Fibroblast of skin of left quadriceps (primary cell): ENCODE data around the gene CCM2L.
A peak's percentile ranks its signal among the peaks of the same experiment; 100 is the strongest.

Experiments
- DNase-seq, 2 experiments: peaks; one replicate each; pipeline ENCODE4 v3.0.0-alpha.2; 2013; ENCODE audit warnings: low read depth in 2 of 2

The CCM2L gene

DNA sequence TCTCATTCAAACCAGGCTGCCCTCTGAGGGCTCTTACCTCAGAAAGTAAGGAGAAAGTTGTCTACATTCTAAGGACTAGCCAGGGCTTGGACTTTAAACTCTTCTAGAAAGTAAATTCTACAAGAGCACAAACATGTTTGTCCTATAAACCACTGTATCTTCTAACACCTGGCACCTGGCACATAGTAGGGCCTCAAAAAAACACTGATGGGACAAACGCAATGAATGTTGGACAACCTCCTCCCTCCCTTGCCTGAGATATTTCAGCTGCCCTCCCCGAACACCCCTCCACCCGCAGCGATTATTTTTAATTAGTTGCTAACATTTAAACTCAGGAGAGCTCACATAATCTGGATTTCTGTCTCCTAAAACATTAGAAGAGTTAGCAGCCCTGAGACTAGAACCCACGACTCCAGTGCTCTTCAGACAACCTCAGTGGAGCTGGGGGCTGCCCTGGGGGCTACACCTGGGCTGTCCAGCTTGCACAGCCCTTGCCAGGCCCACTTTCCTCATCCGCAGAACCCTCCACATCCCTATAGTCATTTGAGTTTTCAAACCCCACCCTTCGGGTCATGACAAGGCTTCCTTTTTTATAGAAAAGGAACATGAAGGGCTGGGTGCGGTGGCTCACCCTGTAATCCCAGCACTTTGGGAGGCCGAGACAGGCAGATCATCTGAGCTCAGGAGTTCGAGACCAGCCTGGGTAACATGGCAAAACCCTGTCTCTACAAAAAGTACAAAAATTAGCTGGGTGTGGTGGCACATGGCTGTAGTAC, 46.7 kb downstream of the CCM2L start:
- DNase-seq = no peak

DNA sequence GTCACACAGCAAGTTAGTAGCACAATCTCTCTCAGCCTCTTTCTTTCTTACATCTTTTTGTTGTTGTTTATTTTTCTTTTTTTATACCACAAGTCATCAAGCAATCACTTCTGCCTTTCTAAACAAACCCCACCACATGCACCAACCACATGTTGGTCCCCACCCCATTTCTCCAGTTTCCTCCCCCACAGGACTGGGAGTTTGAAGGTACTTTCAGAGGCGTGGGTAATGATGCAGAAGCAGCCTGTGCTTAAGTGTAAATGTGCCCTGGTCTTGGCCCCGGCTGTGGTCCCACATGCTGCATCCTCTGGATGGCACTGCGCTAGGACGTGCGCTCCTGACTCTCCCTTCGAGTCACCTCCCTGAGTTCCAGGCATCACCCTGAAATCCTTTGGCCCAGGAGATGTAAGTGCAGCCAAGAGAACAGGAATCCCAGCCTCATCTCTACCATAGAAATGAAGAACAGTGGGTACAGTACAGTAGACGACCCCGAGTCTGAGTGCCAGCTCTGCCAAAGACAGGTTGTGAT, 47.5 kb downstream of the CCM2L start:
- DNase-seq = no peak

DNA sequence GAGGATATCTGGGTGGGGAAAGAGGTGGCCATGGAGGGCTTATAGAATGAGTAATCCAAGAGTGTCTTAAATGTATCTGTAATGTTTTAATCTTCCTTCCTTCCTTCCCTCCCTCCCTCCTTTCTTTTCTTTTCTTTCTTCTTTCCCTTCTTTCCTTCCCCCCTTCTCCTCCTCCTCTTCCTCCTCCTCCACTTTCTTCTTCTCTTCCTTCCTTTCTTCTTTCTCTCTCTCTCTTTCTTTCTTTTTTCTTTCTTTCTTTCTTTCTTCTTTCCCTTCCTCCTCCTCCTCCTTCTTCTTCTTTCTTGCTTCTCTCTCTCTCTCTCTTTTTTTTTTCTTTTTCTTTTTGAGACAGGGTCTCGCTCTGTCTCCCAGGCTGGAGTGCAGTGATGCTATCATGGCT, 49.0 kb downstream of the CCM2L start:
- DNase-seq = no peak

DNA sequence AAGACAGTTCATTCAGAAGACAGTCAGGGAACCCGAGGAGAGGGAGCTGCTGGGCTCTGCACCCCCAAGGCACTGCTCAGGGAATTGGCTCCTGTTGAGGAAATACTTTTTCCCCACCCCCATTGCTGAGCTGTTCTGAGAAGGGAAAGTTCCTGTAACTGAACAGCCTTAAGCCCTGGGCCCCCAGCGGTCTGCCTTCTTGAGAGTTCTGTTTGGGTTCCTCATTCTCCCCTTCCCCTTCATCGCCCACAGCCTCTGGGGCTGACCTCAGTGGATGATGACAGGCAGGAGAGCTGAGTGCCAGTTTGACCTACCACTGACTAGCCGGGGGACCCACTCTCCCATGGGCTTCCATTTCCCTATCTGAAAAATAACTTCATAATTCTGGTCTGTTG, 52.5 kb downstream of the CCM2L start:
- no peak for DNase-seq

DNA sequence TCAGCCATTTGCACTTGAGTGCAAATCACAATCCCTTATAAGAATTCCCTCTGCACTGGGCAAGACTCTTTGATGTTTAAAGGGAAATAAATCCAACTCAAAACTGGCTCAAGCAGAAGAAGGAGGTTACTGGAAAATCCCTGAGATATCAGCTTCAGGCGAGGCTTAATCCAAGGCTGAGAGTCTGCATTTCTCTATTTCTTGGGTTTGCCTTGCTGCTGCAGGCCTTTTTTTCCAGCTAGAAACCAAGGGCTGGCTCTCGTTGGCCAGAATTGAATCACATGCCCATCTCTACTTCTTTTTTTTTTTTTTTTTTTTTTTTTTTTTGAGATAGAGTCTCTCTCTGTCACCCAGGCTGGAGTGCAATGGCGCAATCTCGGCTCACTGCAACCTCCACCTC, 53.5 kb downstream of the CCM2L start:
- DNase-seq = no peak

DNA sequence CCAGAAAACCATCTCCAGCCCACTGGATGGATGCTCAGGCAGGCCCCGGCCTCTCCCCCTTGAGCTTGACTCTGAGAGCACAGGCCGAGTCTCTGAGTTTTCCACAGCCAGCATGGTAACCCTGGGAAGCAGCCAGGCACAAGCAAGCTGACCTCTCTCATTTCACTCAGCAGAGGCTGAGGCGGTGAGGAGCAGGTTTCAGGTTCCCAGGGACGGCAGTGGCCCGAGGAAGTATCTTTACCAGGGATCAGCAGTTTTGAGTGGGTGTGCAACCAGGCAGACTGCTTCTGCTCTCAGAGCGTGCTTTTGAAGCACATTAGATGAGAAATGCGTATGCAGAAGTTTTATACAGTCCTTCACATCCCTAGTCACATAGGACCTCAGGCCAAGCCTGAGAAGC, 54.4 kb downstream of the CCM2L start:
- DNase-seq = no peak

DNA sequence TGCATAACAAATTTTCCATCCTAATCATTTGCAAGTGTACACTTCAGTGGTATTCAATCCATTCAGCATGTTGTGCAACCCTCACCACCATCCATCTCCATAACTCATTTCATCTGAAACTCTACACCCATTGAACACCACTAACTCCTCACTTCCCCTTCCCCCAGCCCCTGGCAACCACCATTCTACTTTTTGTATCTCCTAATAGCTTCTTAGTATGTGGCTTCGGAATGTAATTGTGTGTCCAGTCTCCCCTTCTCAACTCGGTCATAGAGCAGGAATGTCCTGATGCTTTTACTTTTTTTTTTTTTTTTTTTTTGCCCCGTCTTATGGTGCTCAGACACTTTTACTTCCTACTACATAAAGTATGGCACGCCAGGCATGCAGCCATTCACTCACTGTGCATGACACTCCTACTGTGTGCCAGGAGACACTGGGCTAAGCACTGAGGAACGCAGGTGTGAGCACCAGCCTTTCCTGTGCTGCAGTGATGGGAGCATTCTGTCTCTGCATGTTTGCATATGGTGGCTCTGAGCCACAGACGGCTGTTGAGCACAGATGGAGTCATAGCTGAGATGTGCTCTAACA, 57.1 kb downstream of the CCM2L start:
- peak; percentile 95 to 96 for DNase-seq

DNA sequence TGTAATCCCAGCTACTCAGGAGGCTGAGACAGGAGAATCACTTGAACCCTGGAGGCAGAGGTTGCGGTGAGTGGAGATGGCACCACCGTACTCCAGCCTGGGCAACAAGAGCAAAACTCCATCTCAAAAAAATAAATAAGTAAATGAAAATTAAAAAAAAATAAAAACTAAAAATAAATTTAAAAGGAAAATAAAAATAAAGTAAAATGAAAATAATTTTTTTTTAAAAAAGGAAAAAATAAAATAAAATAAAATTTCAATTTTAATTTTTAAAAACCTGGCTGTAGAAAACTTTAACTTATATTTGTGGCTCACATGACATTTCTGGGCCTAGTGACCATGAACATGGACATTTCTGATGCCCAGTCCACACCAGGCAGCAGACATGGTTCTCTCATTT, 57.9 kb downstream of the CCM2L start:
- no peak for DNase-seq

DNA sequence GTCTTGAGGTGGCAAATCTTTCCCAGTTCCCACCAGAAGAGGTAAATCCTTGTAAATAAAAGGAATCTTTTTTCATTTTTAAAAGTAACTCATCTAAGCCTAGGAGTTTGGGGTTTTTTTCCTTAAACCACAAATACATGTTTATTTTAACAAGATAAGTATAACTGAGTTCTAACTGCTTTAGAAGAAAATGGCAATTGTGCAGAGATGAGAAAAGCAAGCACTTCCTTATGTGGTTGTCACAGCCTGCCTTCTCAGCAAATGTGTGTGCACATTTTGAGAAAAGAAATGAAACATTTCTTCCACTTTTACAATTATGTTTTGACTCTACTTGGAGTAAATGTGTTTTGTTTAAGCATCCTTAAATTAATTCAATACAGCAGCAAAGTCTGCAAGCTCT, 59.5 kb downstream of the CCM2L start:
- no peak for DNase-seq

DNA sequence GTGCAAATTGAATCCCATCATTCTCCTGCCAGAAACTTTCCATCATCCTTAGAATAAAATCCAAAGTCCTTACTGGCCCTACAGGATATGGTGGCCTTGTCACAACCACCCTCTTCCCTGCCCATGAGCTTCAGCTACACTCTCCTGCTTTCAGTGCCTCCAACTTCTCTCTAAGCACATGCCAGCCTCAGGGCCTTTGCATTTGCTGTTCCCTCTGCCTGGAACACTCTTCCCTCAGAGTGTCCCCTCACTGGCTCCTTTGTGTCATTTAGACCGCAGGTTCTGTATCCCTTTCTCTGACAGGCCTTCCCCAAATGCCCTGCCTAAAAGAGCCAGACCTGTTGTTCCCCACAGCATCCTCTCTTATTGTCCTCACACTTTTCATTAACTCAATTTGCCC, 60.0 kb downstream of the CCM2L start:
- DNase-seq = no peak

DNA sequence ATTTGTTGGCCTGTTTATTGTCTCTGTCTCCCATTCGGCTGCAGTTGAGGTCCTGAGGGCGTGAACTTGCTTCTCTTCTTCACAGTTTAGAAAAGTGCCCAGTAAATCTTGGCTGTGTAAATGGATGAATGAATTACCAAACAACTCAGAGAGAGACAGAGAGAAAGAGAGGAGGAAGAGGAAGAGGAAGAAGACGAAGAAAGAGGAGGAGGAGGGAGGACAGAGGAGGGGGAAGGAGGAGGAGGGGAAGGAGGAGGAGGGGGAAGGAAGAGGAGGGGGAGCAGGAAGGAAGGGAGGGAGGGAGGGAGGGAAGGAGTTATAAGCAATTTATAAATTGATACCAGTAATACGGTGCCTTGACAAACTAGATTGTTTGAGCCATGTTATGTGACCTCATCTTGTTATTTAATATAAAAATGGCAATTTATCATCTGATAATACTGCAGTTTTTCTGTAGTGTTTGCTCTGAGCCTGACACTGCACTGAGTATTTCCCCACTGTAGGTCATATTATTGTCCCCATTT, 60.5 kb downstream of the CCM2L start:
- DNase-seq = no peak

DNA sequence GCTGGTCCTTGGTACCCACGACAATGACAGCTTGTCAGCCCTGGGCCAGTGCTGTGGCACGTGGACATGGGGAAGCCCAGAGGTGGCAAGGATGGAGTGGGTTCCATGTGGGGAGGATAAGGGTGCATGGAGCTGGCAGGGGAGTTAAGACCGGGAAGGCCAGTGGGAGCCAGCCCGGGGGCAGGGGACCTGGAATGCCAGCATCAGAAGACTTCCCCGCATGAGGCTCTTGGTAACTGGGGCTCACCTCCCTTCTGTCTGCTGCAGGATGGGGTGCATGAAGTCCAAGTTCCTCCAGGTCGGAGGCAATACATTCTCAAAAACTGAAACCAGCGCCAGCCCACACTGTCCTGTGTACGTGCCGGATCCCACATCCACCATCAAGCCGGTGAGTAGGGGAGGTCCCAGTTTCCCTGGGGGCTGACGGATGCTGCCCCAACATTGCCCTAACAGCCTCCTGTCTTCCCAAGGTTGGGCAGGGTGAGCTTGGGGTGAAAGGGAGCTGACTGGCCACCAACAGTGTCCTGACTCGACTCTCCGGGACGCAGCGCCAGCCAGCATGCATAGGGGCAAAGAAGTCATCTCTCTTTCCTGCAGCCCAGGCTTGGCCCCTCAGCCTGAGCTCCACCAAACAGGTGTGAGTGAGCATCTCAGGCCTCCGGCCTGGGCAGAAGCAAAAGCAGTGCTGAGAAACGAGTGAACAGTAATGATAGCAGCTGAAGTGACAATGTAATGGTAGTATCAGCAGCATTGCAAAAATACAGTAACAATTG, 61.3 kb downstream of the CCM2L start:
- no peak for DNase-seq

DNA sequence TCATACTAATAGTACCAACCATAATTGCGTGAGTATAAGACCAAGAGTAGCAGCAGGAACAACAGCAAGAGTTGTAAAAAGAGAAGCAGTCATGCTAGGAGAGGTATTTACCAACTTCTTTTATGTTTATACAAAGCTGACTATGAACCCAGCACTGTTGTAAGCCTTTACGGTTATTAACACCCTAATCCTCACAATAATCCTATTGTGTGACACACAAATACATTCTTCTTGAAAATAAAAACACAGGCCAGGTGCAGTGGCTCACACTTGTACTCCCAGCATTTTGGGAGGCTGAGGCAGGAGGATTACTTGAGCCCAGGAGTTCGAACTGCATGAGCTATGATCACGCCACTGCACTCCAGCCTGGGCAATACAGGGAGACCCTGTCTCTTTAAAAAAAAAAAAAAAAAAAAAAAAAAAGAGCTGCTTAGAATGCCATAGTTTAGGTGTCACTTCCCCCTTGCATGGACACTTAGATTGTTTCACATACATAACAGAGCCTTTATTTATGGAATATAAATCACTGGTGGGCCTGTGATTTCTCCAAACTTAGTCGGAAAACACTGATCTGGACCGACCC, 62.0 kb downstream of the CCM2L start:
- DNase-seq = no peak

DNA sequence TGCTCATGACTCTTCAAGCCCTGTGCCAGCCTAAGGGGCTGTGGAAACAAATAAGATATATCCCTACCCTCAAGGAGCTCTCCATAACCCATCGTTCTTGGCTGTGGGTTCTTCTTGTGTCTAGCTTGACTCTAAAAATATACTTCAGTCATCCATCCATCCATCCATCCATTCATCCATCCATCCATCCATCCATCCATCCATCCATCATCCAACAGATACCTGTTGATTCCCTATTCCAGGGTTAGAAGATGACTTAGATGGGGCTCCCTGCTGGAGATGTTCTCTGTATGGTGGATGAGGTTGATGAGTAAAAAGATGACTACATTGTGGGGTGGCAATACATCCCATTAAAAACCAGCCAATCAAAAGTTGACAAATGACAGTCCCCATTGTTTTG, 65.3 kb downstream of the CCM2L start:
- DNase-seq = no peak

DNA sequence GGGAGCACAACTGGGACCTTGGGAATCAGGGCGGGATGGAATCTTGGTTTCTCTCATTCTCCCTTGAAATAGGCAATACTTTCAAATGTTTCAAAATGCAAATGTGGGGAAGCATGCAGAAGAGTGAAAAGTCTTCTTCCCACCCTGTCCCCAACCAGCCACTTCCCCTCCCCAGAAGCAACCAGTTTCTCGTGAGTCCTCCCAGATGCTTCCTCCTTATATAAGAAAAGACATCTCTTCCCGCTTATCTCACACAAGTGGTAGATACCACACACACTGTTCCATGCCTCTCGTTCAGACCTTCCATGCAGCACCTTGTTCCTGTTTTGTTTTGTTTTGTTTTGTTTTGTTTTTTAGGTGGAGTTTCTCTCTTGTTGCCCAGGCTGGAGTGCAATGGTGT, 67.0 kb downstream of the CCM2L start:
- DNase-seq = no peak

DNA sequence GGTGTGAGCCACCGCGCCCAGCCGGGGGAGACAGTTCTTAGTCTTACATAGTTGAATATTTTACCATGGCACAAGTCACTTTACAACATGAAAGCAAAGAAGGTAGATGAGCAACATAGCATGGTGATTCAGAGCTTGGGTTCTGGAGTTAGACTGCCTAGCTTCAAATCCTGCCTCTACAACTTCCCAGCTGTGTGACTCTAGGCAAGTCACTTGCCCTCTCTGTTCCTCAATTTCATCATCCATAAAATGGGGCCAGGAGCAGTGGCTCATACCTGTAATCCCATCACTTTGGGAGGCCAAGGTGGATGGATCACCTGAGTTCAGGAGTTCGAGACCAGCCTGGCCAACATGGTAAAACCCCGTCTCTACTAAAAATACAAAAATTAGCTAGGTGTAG, 68.1 kb downstream of the CCM2L start:
- DNase-seq = no peak

DNA sequence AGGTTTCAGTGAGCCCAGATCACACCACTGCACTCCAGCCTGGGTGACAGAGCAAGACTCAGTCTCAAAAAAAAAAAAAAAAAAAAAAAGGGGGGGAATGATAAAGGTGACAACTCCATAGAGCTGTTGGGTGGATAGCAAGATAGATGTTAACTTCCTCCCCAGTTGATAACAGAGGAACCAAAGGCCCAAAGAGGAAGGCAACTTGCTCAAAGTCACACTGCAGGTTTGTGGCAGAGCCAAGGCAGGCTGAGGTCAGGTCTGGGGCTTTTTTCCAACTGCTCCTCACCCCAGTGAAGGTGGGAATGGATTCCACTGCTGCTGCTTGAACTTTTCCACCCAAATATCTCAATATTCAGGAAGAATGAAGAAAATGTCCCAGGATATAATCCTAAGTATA, 68.6 kb downstream of the CCM2L start:
- DNase-seq = no peak

DNA sequence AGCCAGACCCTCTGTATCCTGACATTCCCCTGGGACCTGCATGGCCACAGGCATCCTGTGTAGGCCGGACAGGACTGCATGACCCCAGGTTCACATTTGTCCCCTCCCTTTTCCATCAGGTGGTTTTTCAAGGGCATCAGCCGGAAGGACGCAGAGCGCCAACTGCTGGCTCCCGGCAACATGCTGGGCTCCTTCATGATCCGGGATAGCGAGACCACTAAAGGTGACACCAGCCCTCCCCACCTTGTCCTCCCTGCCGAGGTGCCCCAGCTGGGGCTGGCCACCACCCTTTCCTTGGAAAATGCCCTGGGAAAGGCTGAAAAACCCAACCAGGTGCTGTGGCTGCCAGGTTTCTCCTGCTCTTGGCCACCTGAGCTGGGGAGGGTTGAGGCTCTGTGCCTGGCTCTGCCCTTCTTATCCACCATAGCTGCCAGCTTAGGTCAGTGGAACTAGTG, 69.4 kb downstream of the CCM2L start:
- DNase-seq = no peak

DNA sequence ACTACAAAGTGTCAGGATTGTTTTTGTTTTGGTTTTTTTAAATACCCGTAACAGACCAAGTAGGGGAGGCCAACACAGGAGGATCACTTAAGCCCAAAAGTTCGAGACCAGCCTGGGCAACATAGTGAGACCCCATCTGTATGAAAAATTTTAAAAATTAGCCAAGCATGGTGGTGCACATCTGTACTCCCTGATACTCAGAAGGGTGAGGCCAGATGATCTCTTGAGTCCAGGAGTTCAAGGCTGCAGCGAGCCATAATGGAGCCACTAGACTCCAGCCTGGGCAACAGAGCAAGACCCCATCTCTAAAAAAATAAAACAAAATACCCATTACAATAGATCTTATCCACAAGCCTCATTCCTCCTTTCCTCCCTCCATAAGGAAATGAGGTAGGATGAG, 70.5 kb downstream of the CCM2L start:
- DNase-seq = no peak
